Motor neuron (in vitro differentiated cells): ENCODE results near the gene DCPS. TPM values are rescaled to one million over a fixed set of nuclear protein-coding genes. Genes with fewer than 3 reads are reported as not detected.

Source experiments
- ATAC-seq, 8 experiments: fragments of 200-7000 bp; cut with Tn5 transposase; replicated peaks in 6 of 8; 2 replicates each; pipeline ENCODE4 v1.8.0; 2021; ENCODE audit warnings: mild to moderate bottlenecking in 8 of 8, moderate library complexity in 8 of 8
- H3K27ac ChIP-seq, 2 donors: fragments of 250-450 bp; sonication (Bioruptor Pico); 2 replicates each; pipeline ENCODE4 v1.9.0; 2021; ENCODE audit warnings: antibody characterized with exemption in 2 of 2, mild to moderate bottlenecking in 2 of 2, moderate library complexity in 1 of 2
- H3K4me1 ChIP-seq, 2 donors: fragments of 250-450 bp; sonication (Bioruptor Pico); replicated peaks in 1 of 2; 2 replicates each; pipeline ENCODE4 v1.6.1; 2021; ENCODE audit warnings: antibody characterized with exemption in 2 of 2, mild to moderate bottlenecking in 2 of 2, moderate library complexity in 1 of 2
- H3K4me3 ChIP-seq, 5 donors: fragments of 250-450 bp; sonication (Bioruptor Pico); 2 replicates each; pipeline ENCODE4 v1.9.0; 2021; ENCODE audit warnings: antibody characterized with exemption in 5 of 5, mild to moderate bottlenecking in 5 of 5, moderate library complexity in 4 of 5
- WGBS, 10 experiments: fragments of 450-650 bp; shearing (Covaris generic); methylation state at CpG; one replicate each; pipeline ENCODE4 v1.0.0; 2022; 5-methylcytosine and 5-hydroxymethylcytosine counted together
- in situ Hi-C, 9 experiments: fragments of 400-800 bp; cut with MboI; loops; one replicate each; pipeline ENCODE4 v1.15.0; 2021; ENCODE audit warnings: low sequenced_read_pairs in 9 of 9, low pct_unique_long_range_greater_than_20kb in 2 of 9; ENCODE audit not compliant: unreplicated experiment in 9 of 9
- total RNA-seq, 8 experiments: library from RNA; unstranded; fragments of 300-600 nt; gene quantifications; 2 replicates each; pipeline versions ENCODE4 v1.2.3 to v1.2.4, GENCODE V29; 2022

DCPS gene
- total RNA-seq, 8 experiments from 2014 or later, result 6.2 to 54.8 (median 12.4) TPM

- Histone ChIP-seq H3K4me3 (no peak overlapping the region), H3K27ac (no peak overlapping the region), H3K4me1 (peaks cover 6 to 10% of the 10 kb centered on the region in 2 donors)
- in situ Hi-C loops, result no loop called here
- ATAC-seq, result no peak
- WGBS, 10 experiments, result 80 to 100% (median 93%) methylated on average over 1 to 7 of the region's 7 CpGs; no CpG with 5 or more reads in 2 of the 10 experiments
These were observed 29.3 kb downstream of the DCPS start for GRCh38 chr11:126333142-126333541.

GRCh38 chr11:126334659-126335462, 31.0 kb downstream of the DCPS start:
- in situ Hi-C loops, result no loop called here
- no peak overlapping the region for H3K4me3 ChIP-seq
- peak in 1 of 8 experiments; percentile 30 for ATAC-seq
- H3K27ac ChIP-seq, result no peak overlapping the region
- H3K4me1 ChIP-seq, result peaks cover 9 to 16% of the 10 kb centered on the region in 2 donors
- 17 to 94% (median 83%) methylated on average over 1 to 6 of the region's 6 CpGs; no CpG with 5 or more reads in 4 of the 10 experiments for WGBS, 10 experiments

- Histone ChIP-seq H3K4me1 (peaks cover 14 to 21% of the 10 kb centered on the region in 2 donors), H3K27ac (no peak overlapping the region), H3K4me3 (no peak overlapping the region)
- no peak for ATAC-seq
- in situ Hi-C loops, result no loop called here
- WGBS, 10 experiments, result 89 to 100% (median 100%) methylated on average over 1 to 4 of the region's 5 CpGs; no CpG with 5 or more reads in 4 of the 10 experiments
These were observed 31.6 kb downstream of the DCPS start for GRCh38 chr11:126335463-126335760.

GRCh38 chr11:126336138-126336541, 32.3 kb downstream of the DCPS start:
- ATAC-seq, result no peak
- 55 to 92% (median 83%) methylated on average over 1 to 8 of the region's 8 CpGs for WGBS, 10 experiments
- in situ Hi-C loops, result no loop called here

GRCh38 chr11:126336671-126337101, 32.8 kb downstream of the DCPS start:
- peak in 4 of 8 experiments; percentile 5 to 41 (median 22) for ATAC-seq
- in situ Hi-C loops, result no loop called here
- Histone ChIP-seq H3K27ac (no peak overlapping the region), H3K4me1 (peaks cover 14 to 21% of the 10 kb centered on the region in 2 donors), H3K4me3 (no peak overlapping the region)
- 42 to 100% (median 90%) methylated on average over 1 to 4 of the region's 9 CpGs; no CpG with 5 or more reads in 4 of the 10 experiments for WGBS, 10 experiments

More at GRCh38 chr11:126336138-126336541, 32.3 kb downstream of the DCPS start:
- Histone ChIP-seq H3K4me3 (no peak overlapping the region), H3K4me1 (peaks cover 14 to 21% of the 10 kb centered on the region in 2 donors), H3K27ac (no peak overlapping the region)

GRCh38 chr11:126337126-126337473, 33.2 kb downstream of the DCPS start:
- in situ Hi-C loops, result no loop called here
- H3K4me1 ChIP-seq, result peaks cover 14 to 21% of the 10 kb centered on the region in 2 donors
- 60 to 100% (median 83%) methylated on average over 1 to 3 of the region's 4 CpGs; no CpG with 5 or more reads in 6 of the 10 experiments for WGBS, 10 experiments
- H3K4me3 ChIP-seq, result no peak overlapping the region
- no peak for ATAC-seq
- H3K27ac ChIP-seq, result no peak overlapping the region

- 91 to 100% (median 100%) methylated on average over 1 to 9 of the region's 15 CpGs; no CpG with 5 or more reads in 7 of the 10 experiments for WGBS, 10 experiments
These were observed 33.8 kb downstream of the DCPS start for GRCh38 chr11:126337474-126338241.

GRCh38 chr11:126338346-126339055, 34.6 kb downstream of the DCPS start:
- Histone ChIP-seq H3K4me1 (peaks cover 14 to 21% of the 10 kb centered on the region in 2 donors), H3K4me3 (no peak overlapping the region), H3K27ac (no peak overlapping the region)
- ATAC-seq, result no peak
- in situ Hi-C loops, result no loop called here
- WGBS, 10 experiments, result 40 to 94% (median 89%) methylated on average over 1 to 5 of the region's 7 CpGs; no CpG with 5 or more reads in 6 of the 10 experiments

More at GRCh38 chr11:126337474-126338241, 33.8 kb downstream of the DCPS start:
- Histone ChIP-seq H3K4me1 (peaks cover 14 to 21% of the 10 kb centered on the region in 2 donors), H3K4me3 (no peak overlapping the region), H3K27ac (no peak overlapping the region)
- in situ Hi-C loops, result no loop called here
- no peak for ATAC-seq

GRCh38 chr11:126339073-126339862, 35.4 kb downstream of the DCPS start:
- Histone ChIP-seq H3K27ac (no peak overlapping the region), H3K4me3 (no peak overlapping the region), H3K4me1 (peaks cover 14 to 21% of the 10 kb centered on the region in 2 donors)
- in situ Hi-C loops, result no loop called here
- 66 to 100% (median 81%) methylated on average over 1 to 10 of the region's 15 CpGs; no CpG with 5 or more reads in 4 of the 10 experiments for WGBS, 10 experiments
- ATAC-seq, result peak in 3 of 8 experiments; percentile 0 to 9 (median 1)

GRCh38 chr11:126339863-126340434, 36.1 kb downstream of the DCPS start:
- in situ Hi-C loops, result no loop called here
- Histone ChIP-seq H3K4me3 (no peak overlapping the region), H3K27ac (no peak overlapping the region), H3K4me1 (peaks cover 14 to 24% of the 10 kb centered on the region in 2 donors)
- peak in 4 of 8 experiments; percentile 28 to 82 (median 74) for ATAC-seq
- 6 to 60% (median 49%) methylated on average over 1 to 7 of the region's 11 CpGs; no CpG with 5 or more reads in 6 of the 10 experiments for WGBS, 10 experiments

- no peak overlapping the region for H3K27ac ChIP-seq
- peaks cover 14 to 23% of the 10 kb centered on the region in 2 donors for H3K4me1 ChIP-seq
- 0 to 100% (median 85%) methylated on average over 1 to 6 of the region's 7 CpGs; no CpG with 5 or more reads in 2 of the 10 experiments for WGBS, 10 experiments
- in situ Hi-C loops, result no loop called here
- H3K4me3 ChIP-seq, result no peak overlapping the region
- ATAC-seq, result no peak
These were observed 37.2 kb downstream of the DCPS start for GRCh38 chr11:126340960-126341606.
